SK-N-SH (cell line): ENCODE results near the gene LRMDA. TPM values are rescaled to one million over a fixed set of nuclear protein-coding genes. Genes with fewer than 3 reads are reported as not detected.

Experiments
- CTCF ChIA-PET: fragments of 300-600, 350-600 bp; formaldehyde crosslinking; extraction: SDS; loops from one replicate; lab custom pipeline; 2021; lab: Yijun Ruan, JAX
- POLR2A ChIA-PET: fragments of 350-600 bp; sonication (Branson Sonifier 250); formaldehyde crosslinking; extraction: SDS; loops from one replicate; lab custom pipeline; 2020; ENCODE audit warnings: antibody characterized with exemption, inconsistent platforms; lab: Yijun Ruan, JAX
- DNase-seq: peaks from one replicate; pipeline ENCODE4 v3.0.0; 2012
- H2AFZ ChIP-seq: fragments of 200-600 bp; sonication (generic); 2 replicates; pipeline ENCODE4 v1.8.1; 2016; ENCODE audit warnings: antibody characterized with exemption, mild to moderate bottlenecking, low read depth
- H3F3A ChIP-seq: fragments of 200-600 bp; sonication (generic); replicated peaks from 2 replicates; pipeline ENCODE3; 2016; ENCODE audit warnings: antibody characterized with exemption, mild to moderate bottlenecking; ENCODE audit not compliant: insufficient read depth
- H3K27ac ChIP-seq, 2 experiments: fragments of 200-500 bp in 1 of 2; fragments of 200-600 bp in 1 of 2; sonication (Bioruptor generic) in 1 of 2; sonication (generic), shearing (Covaris generic) in 1 of 2; 2 replicates each; pipeline versions ENCODE4 v1.5.1 to v1.6.1; 2014 to 2016; ENCODE audit warnings: low read depth in 2 of 2, inconsistent platforms in 1 of 2, low read length in 1 of 2, mild to moderate bottlenecking in 1 of 2, mixed read lengths in 1 of 2
- H3K27me3 ChIP-seq: fragments of 200-600 bp; sonication (generic), shearing (Covaris generic); 2 replicates; pipeline ENCODE4 v1.6.1; 2016; ENCODE audit warnings: mixed run types; ENCODE audit not compliant: insufficient read depth
- H3K36me3 ChIP-seq, 2 experiments: fragments of 200-500 bp in 1 of 2; fragments of 200-600 bp in 1 of 2; sonication (Bioruptor generic) in 1 of 2; sonication (generic) in 1 of 2; replicated peaks in 1 of 2; 2 replicates each; pipeline versions ENCODE3 to v1.5.1; 2014 to 2016; ENCODE audit warnings: low read length in 1 of 2, mild to moderate bottlenecking in 1 of 2; ENCODE audit not compliant: insufficient read depth in 2 of 2, control insufficient read depth in 1 of 2
- H3K4me1 ChIP-seq, 2 experiments: fragments of 200-500 bp in 1 of 2; fragments of 200-600 bp in 1 of 2; sonication (Bioruptor generic) in 1 of 2; sonication (generic), shearing (Covaris generic) in 1 of 2; 2 replicates each; pipeline versions ENCODE4 v1.5.1 to v1.6.1; 2014 to 2016; ENCODE audit warnings: low read depth in 1 of 2, low read length in 1 of 2, mixed run types in 1 of 2; ENCODE audit not compliant: insufficient read depth in 2 of 2, control insufficient read depth in 1 of 2
- H3K4me2 ChIP-seq: fragments of 200-600 bp; sonication (generic), shearing (Covaris generic); 2 replicates; pipeline ENCODE4 v1.6.1; 2017; ENCODE audit warnings: mixed run types
- H3K4me3 ChIP-seq, 2 experiments: fragments of 200-500 bp in 1 of 2; fragments of 200-600 bp in 1 of 2; sonication (Bioruptor generic) in 1 of 2; sonication (generic), shearing (Covaris generic) in 1 of 2; 2 replicates each; pipeline versions ENCODE4 v1.5.1 to v1.8.1; 2014 to 2016; ENCODE audit warnings: low read depth in 2 of 2, inconsistent platforms in 1 of 2, low read length in 1 of 2, mild to moderate bottlenecking in 1 of 2, mixed read lengths in 1 of 2, moderate library complexity in 1 of 2
- H3K79me2 ChIP-seq: fragments of 200-600 bp; sonication (generic); 2 replicates; pipeline ENCODE4 v1.8.1; 2017; ENCODE audit warnings: mild to moderate bottlenecking; ENCODE audit not compliant: insufficient read depth
- H3K9ac ChIP-seq: fragments of 200-600 bp; sonication (generic); 2 replicates; pipeline ENCODE4 v1.6.1; 2017; ENCODE audit warnings: mixed run types
- H3K9me2 ChIP-seq: fragments of 200-600 bp; sonication (generic); 2 replicates; pipeline ENCODE4 v1.6.1; 2017; ENCODE audit warnings: mixed run types
- H3K9me3 ChIP-seq: fragments of 200-600 bp; sonication (generic); 2 replicates; pipeline ENCODE4 v1.6.1; 2017; ENCODE audit warnings: mixed run types, mild to moderate bottlenecking, moderate library complexity
- H4K20me1 ChIP-seq: fragments of 200-600 bp; sonication (generic); 2 replicates; pipeline ENCODE4 v1.6.1; 2017; ENCODE audit warnings: mild to moderate bottlenecking, mixed run types; ENCODE audit not compliant: insufficient read depth
- CHD2 ChIP-seq: fragments of 150-350 bp; IDR thresholded peaks from 2 replicates; pipeline ENCODE4 v1.6.1; 2018; ENCODE audit warnings: low read length; ENCODE audit not compliant: partially characterized antibody
- ELF1 ChIP-seq: IDR thresholded peaks from 2 replicates; pipeline ENCODE4 v1.4.0; 2012
- EP300 ChIP-seq, 2 experiments: IDR thresholded peaks; 2 replicates each; pipeline versions ENCODE4 v1.4.0 to v1.6.1; 2012; ENCODE audit warnings: borderline replicate concordance in 1 of 2, low read depth in 1 of 2, low read length in 1 of 2
- EZH2phosphoT487 ChIP-seq: fragments of 200-600 bp; sonication (generic); IDR thresholded peaks from 2 replicates; pipeline ENCODE4 v1.6.1; 2017; ENCODE audit warnings: low read depth, mixed run types, mild to moderate bottlenecking, antibody characterized with exemption, moderate library complexity, borderline replicate concordance
- FOSL2 ChIP-seq: IDR thresholded peaks from 2 replicates; pipeline ENCODE4 v1.4.0; 2012; ENCODE audit warnings: low read depth, mild to moderate bottlenecking, moderate library complexity, borderline replicate concordance
- FOXJ3 ChIP-seq: sonication (generic); formaldehyde crosslinking; IDR thresholded peaks from 2 replicates; pipeline ENCODE4 v1.5.1; 2020; ENCODE audit warnings: mild to moderate bottlenecking, missing genetic modification reagents
- IRF3 ChIP-seq: fragments of 150-350 bp; IDR thresholded peaks from 2 replicates; pipeline ENCODE4 v1.6.1; 2016; ENCODE audit warnings: mild to moderate bottlenecking, low read depth, low read length
- JUND ChIP-seq: IDR thresholded peaks from 2 replicates; pipeline ENCODE4 v1.4.0; 2012
- MEF2A ChIP-seq: IDR thresholded peaks from 2 replicates; pipeline ENCODE4 v1.4.0; 2012; ENCODE audit warnings: low read depth, borderline replicate concordance
- MXI1 ChIP-seq: IDR thresholded peaks from 2 replicates; pipeline ENCODE4 v1.6.1; 2012; ENCODE audit warnings: mild to moderate bottlenecking, low read depth, low read length, improper control_type of control experiment
- NFIC ChIP-seq: IDR thresholded peaks from 2 replicates; pipeline ENCODE4 v1.4.0; 2012; ENCODE audit warnings: borderline replicate concordance
- NRF1 ChIP-seq: IDR thresholded peaks from 2 replicates; pipeline ENCODE4 v1.6.1; 2012; ENCODE audit warnings: low read depth, mild to moderate bottlenecking, low read length
- PBX3 ChIP-seq: IDR thresholded peaks from 2 replicates; pipeline ENCODE4; 2012
- RAD21 ChIP-seq: IDR thresholded peaks from 2 replicates; pipeline ENCODE4 v1.6.1; 2012; ENCODE audit warnings: mild to moderate bottlenecking, low read length
- RCOR1 ChIP-seq: fragments of 150-350 bp; IDR thresholded peaks from 2 replicates; pipeline ENCODE4 v1.6.1; 2017; ENCODE audit warnings: antibody characterized with exemption, low read length
- RFX5 ChIP-seq: IDR thresholded peaks from 2 replicates; pipeline ENCODE4 v1.6.1; 2012; ENCODE audit warnings: mild to moderate bottlenecking, improper control_type of control experiment, low read length
- SIN3A ChIP-seq: IDR thresholded peaks from 2 replicates; pipeline ENCODE4 v1.6.1; 2012; ENCODE audit warnings: low read depth, mild to moderate bottlenecking, low read length, moderate library complexity, borderline replicate concordance
- TEAD4 ChIP-seq: IDR thresholded peaks from 2 replicates; pipeline ENCODE4 v1.4.0; 2012; ENCODE audit warnings: mild to moderate bottlenecking, borderline replicate concordance; ENCODE audit not compliant: insufficient read depth
- polyA plus RNA-seq, 3 experiments: library from polyadenylated mRNA; depleted of rRNA; stranded (reverse); fragments of >200 nt; gene quantifications; 2 replicates each; pipeline ENCODE4 v1.2.3, GENCODE V29; 2012

LRMDA gene
- polyA plus RNA-seq, 1 of the 3 experiments (the other 2 are of a cell fraction) = 0.95 TPM

GRCh38 chr10:75475460-75476182, 44.2 kb downstream of the LRMDA start (continued):
- TF ChIP-seq IRF3 = no peak
- TF ChIP-seq SIN3A = no peak
- TF ChIP-seq ELF1 = no peak
- TF ChIP-seq FOXJ3 (CRISPR knock-in tag) = no peak
- TF ChIP-seq, all 33 proteins: peak for 0

- Histone ChIP-seq H3K36me3 (no peaks in the 10 kb centered on the region), H4K20me1 (no peaks in the 10 kb centered on the region), H3K27me3 (no peaks in the 10 kb centered on the region), H3K9me2 (no peaks in the 10 kb centered on the region), H3F3A (no peaks in the 10 kb centered on the region), H3K4me1 (peaks cover 0 to 16% of the 10 kb centered on the region in 2 experiments; a peak in 2 of 4 replicates), H3K4me3 (no peak overlapping the region), H3K79me2 (no peaks in the 10 kb centered on the region), H3K27ac (no peak overlapping the region), H2AFZ (no peak overlapping the region), H3K9me3 (no peaks in the 10 kb centered on the region), H3K4me2 (no peak overlapping the region), H3K9ac (no peak overlapping the region)
- TF ChIP-seq NFIC = no peak
- TF ChIP-seq CHD2 = no peak
- TF ChIP-seq JUND = no peak
- TF ChIP-seq EP300 (IDR thresholded peaks at IDR 0.05; ENCODE audit: borderline replicate concordance in 1 of 2, low read depth in 1 of 2, low read length in 1 of 2) = no peak
- TF ChIP-seq MEF2A = no peak
- TF ChIP-seq NRF1 = no peak
- TF ChIP-seq IRF3 = no peak
- no peak for TF ChIP-seq EZH2phosphoT487
- TF ChIP-seq FOSL2 = no peak
- TF ChIP-seq SIN3A = no peak
- no peak for TF ChIP-seq RAD21
- TF ChIP-seq PBX3 = no peak
- TF ChIP-seq RCOR1 = no peak
- no peak for TF ChIP-seq RFX5
- no peak for TF ChIP-seq MXI1
- no peak for TF ChIP-seq TEAD4
- no peak for TF ChIP-seq FOXJ3 (CRISPR knock-in tag)
- CTCF ChIA-PET = no interaction called here
- DNase-seq = no peak
- POLR2A ChIA-PET = interaction anchor here (2.4 kb wide), 1 partner anchor 76 kb away, joined by 13 read pairs; the partner anchor contains the start of gene ZNF503
Observed at GRCh38 chr10:75476569-75476968, 45.1 kb downstream of the LRMDA start.
